SU-DHL-6 (cell line): ENCODE data around the gene SLC17A9.

Experiments used
- CTCF ChIP-seq: fragments of 200-600 bp; sonication (generic); IDR thresholded peaks from one replicate; pipeline ENCODE4 v1.5.1; 2017; ENCODE audit warnings: antibody characterized with exemption, mild to moderate bottlenecking, low read length, moderate library complexity; ENCODE audit not compliant: insufficient read depth, poor library complexity, severe bottlenecking
- EZH2phosphoT487 ChIP-seq: fragments of 200-600 bp; sonication (generic), shearing (Covaris generic); conservative IDR thresholded peaks from 2 replicates; pipeline ENCODE4 v1.6.1; 2018; ENCODE audit warnings: mild to moderate bottlenecking, antibody characterized with exemption, low read length, moderate library complexity, mixed read lengths

DNA sequence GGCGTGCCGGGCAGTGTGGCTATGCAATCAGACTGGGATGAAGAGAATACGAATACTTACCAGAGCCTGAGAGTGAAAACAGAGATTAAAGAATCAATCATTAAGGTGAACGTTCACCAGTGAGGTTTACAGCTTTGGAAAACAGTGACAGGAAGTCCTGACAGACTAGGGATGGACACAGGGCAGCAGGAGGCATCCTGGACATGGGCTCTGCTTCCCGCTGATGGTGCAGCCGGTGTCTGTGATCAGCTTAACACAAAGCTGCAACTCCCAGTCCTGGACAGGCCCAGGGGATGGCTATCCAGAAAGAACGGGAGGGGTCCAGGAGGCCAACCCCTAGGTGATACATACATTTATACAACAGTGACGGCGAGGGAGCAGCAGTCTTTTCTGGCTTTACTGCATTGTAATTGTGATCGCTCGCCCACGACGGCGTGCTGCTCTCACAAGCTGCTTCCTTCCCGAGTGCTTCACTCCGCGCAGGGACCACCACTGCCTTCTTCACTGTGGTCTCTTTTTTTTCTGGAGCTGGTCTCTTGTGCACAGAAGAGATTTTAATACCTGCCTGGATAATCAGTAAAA, 46.9 kb upstream of the SLC17A9 start:
- TF ChIP-seq CTCF = no peak
- no peak for TF ChIP-seq EZH2phosphoT487
